GM12875 (cell line): ENCODE data around the gene KCNJ6.

Experiments
- H3K4me3 ChIP-seq: one replicate; pipeline ENCODE4 v1.5.1; 2011; ENCODE audit warnings: low read depth, low read length, control low read depth
- CTCF ChIP-seq: IDR thresholded peaks from 2 replicates; pipeline ENCODE4 v1.5.1; 2011; ENCODE audit warnings: low read depth, mild to moderate bottlenecking, control low read depth, inconsistent platforms, low read length, moderate library complexity, borderline replicate concordance; ENCODE audit not compliant: insufficient read depth

KCNJ6 gene

GRCh38 chr21:37917612-37918011, 1.4 kb upstream of the KCNJ6 start:
- TF ChIP-seq CTCF, result no peak
- no peak overlapping the region for H3K4me3 ChIP-seq

- no peak overlapping the region for H3K4me3 ChIP-seq
- no peak for TF ChIP-seq CTCF
Measured at GRCh38 chr21:37915941-37916309, 332 bp downstream of the KCNJ6 start.

GRCh38 chr21:37915497-37915911, 753 bp downstream of the KCNJ6 start:
- TF ChIP-seq CTCF, result no peak
- H3K4me3 ChIP-seq, result no peak overlapping the region

- TF ChIP-seq CTCF, result no peak
- H3K4me3 ChIP-seq, result no peak overlapping the region
Measured at GRCh38 chr21:37912616-37913015, 3.6 kb downstream of the KCNJ6 start.

GRCh38 chr21:37909936-37910335, 6.3 kb downstream of the KCNJ6 start:
- TF ChIP-seq CTCF, result no peak
- H3K4me3 ChIP-seq, result no peak overlapping the region

GRCh38 chr21:37908691-37909090, 7.6 kb downstream of the KCNJ6 start:
- TF ChIP-seq CTCF, result no peak
- H3K4me3 ChIP-seq, result no peak overlapping the region

GRCh38 chr21:37907076-37907475, 9.2 kb downstream of the KCNJ6 start:
- no peak overlapping the region for H3K4me3 ChIP-seq
- TF ChIP-seq CTCF, result no peak
